Caki2 (cell line): ENCODE results near the gene PARVA. TPM values are rescaled to one million over a fixed set of nuclear protein-coding genes. Genes with fewer than 3 reads are reported as not detected.

Experiments used
- DNase-seq: peaks from one replicate; pipeline ENCODE4 v3.0.0-alpha.2; 2015; ENCODE audit warnings: low read depth
- in situ Hi-C: cut with HindIII; loops from 2 replicates; pipeline ENCODE4 v1.10.0; 2016; ENCODE audit warnings: low sequenced_read_pairs, low pct_unique_long_range_greater_than_20kb, mixed read lengths
- total RNA-seq: library from RNA; depleted of rRNA; stranded (reverse); fragments of >200 nt; shearing (Covaris generic); gene quantifications from 2 replicates; pipeline ENCODE4 v1.2.3, GENCODE V29; 2014; ENCODE audit warnings: low replicate concordance

The PARVA gene
- total RNA-seq, 1 experiment from 2014 or later: 14.8 TPM

DNA sequence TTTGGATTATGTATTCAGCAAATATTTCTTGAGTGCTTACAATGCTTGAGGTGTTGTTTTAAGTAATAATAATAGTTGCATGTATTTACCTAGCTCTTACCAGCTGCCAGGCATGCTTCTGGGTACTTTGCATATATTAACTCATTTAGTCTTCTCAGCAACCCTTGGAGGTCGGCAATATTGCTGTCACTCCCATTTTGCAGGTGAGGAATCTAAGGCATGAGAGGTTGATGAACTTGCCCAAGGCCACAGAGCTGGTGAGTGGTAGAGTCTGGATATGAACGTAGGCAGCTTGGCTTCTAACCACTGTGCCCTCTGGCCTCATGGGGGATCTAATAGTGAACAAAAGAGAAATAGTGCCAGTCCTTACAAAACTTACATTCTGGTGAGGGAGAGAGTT is 92.9 kb downstream of the PARVA start:
- no peak for DNase-seq
- in situ Hi-C loops: no loop called here

- in situ Hi-C loops: no loop called here
- no peak for DNase-seq
Measured at GRCh38 chr11:12472401-12473005, 95.1 kb downstream of the PARVA start.

DNA sequence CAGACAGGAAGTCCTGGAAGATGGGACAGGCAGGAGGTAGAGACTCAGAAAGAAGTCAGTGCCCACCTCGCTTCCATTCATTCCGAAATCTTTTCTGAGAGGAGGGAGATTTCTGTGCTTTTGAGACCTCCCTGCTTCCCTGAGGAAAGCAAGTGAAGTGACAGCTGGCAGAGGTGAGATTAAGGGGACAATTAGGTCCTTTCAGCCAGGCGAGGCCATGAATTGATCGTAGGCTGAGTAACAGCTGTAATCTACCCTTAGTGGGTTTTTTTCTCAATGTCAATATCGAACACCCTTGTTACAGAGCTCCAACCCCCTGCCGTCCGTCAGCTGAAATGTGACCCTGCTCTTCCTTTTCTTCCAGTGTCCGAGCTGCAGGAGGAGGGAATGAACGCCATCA is 96.0 kb downstream of the PARVA start:
- in situ Hi-C loops: no loop called here
- DNase-seq: no peak

- in situ Hi-C loops: no loop called here
- DNase-seq: peak; percentile 57
Measured at GRCh38 chr11:12474871-12475270, 97.5 kb downstream of the PARVA start.

DNA sequence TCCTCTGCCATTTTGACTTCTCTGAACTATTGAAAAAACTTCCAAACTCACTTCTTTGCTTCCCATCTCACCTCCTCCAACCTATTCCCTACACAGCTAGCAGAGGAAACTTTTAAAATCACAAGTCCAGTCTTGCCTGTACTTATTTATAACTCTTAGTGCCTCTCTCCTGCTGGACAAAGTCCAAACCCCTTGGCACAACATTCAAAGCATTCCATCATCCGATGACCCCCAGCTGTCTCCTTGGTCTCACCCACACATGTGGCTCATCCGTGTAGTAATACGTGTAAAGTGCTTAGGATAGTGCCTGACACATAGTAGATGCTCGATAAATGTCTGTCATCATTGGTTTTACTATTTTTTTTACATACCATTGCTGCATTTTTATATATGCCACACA is 101.4 kb downstream of the PARVA start:
- in situ Hi-C loops: no loop called here

GRCh38 chr11:12480401-12480800 is 103.0 kb downstream of the PARVA start:
- in situ Hi-C loops: no loop called here

More for the DNA sequence above, 101.4 kb downstream of the PARVA start:
- no peak for DNase-seq

DNA sequence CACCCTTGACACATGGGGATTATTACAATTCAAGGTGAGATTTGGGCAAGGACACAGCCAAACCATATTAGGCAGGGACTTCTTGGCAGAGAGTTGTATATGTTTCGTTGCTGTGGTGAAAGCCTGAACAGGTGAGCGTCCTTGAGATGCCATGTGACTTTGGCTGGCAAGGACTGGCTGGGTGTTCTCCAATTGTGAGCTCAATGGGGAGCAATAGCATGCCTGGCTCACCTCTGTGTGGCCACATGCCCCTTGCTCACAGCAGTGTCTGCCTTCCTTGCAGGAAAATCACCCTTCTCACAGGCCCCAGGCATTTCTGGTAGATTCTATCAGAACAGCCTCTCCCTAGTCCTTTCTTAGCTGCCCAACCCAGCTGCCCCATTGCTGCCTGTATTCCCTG is 105.5 kb downstream of the PARVA start:
- in situ Hi-C loops: no loop called here
- no peak for DNase-seq

More at GRCh38 chr11:12480401-12480800, 103.0 kb downstream of the PARVA start:
- DNase-seq: no peak

- in situ Hi-C loops: no loop called here
Measured at GRCh38 chr11:12483604-12484003, 106.2 kb downstream of the PARVA start.

DNA sequence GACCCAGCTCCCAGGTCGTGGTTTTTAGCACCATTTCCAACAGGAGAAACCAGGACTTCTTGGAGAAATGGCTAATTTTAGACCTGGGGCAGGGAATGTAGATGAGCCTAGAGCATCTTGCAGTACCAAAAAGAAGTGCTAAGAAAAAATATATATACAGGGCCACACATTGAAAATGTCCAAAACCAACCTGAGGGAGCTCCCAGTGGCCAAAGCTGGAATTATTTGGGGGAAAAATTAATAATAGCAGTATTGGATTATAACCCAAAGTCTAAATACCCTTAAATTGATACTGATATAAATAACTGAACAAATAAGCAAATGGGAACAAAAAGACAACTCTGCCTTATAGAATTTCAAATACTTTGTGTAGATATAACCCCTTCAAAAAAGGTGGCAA is 108.0 kb downstream of the PARVA start:
- DNase-seq: no peak
- in situ Hi-C loops: no loop called here

More at GRCh38 chr11:12483604-12484003, 106.2 kb downstream of the PARVA start:
- DNase-seq: no peak

DNA sequence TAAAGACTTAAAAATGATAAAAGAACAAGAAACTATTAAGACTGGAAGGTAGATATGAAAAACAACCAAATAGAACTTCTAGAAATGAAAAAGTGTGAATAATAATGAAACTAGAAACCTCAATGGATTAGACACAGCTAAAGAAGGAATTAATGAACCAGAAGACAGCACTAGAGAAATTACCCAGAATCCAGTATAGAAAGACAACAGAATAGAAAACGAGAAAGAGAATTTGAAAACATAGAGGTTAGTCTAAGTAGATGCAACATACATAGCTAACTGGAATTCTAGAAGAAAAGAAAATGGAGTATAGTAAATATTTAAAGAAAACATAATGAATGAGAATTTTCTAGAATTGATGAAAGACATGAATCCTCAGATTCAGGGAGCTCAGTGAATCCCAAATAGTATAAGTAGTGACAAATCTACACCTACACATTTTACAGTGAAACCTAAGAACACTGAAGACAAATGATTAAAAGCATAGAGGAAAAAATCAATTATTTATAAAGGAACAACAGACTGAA is 111.9 kb downstream of the PARVA start:
- DNase-seq: no peak
- in situ Hi-C loops: no loop called here

- in situ Hi-C loops: no loop called here
- DNase-seq: no peak
Measured at GRCh38 chr11:12494699-12495098, 117.3 kb downstream of the PARVA start.

- in situ Hi-C loops: no loop called here
Measured at GRCh38 chr11:12496181-12497025, 119.0 kb downstream of the PARVA start.

GRCh38 chr11:12497431-12497830 is 120.1 kb downstream of the PARVA start:
- no peak for DNase-seq
- in situ Hi-C loops: no loop called here

More at GRCh38 chr11:12496181-12497025, 119.0 kb downstream of the PARVA start:
- DNase-seq: no peak

DNA sequence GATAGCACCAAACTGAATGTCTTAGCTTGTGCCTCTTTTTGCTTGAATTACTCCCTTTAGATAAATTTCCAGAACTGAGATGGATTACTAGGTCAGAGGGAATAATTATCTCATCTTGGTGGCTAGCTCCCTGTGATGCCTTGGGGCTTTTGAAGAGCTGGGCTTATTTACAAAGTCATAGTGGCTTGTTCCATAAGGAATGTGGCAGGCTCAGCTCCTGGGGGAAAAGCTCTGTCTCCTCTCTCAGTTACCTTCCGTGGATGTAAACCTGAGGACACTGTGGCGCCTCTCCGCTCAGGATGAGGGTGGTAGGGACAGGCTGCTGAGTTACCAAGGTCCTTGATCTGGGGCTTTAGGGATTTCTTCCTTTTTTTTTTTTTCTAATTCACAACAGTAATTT is 121.7 kb downstream of the PARVA start:
- in situ Hi-C loops: no loop called here
- no peak for DNase-seq

- in situ Hi-C loops: no loop called here
- DNase-seq: no peak
Measured at GRCh38 chr11:12502046-12502445, 124.7 kb downstream of the PARVA start.

DNA sequence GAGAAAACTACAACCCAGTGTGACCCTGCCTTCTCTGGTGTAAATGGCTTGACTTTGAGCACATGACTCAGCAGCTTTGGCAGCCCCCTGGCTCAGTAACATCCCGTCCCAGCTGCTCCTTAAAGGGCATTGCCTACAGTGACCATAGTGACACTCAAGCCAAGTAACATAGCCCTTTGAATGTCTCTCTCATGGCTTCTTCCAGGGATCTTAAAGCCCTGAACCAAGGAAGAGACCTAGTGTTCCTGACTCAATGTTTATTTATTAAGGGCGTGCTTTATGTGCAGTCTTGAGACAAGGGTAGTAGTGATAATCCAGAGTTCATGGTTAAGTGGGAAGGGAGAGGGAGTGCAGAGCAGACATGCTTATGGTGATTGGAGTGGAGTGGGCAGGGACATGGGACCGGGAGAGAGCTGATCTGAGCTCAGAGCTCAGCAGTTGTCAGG is 125.7 kb downstream of the PARVA start:
- DNase-seq: no peak
- in situ Hi-C loops: no loop called here

GRCh38 chr11:12503886-12504285 is 126.5 kb downstream of the PARVA start:
- in situ Hi-C loops: no loop called here
- no peak for DNase-seq

- in situ Hi-C loops: no loop called here
- DNase-seq: no peak
Measured at GRCh38 chr11:12505183-12505582, 127.8 kb downstream of the PARVA start.

- DNase-seq: no peak
- in situ Hi-C loops: no loop called here
Measured at GRCh38 chr11:12506404-12506921, 129.1 kb downstream of the PARVA start.
